HepG2 (cell line): ENCODE measurements around the gene SHC3. TPM values are rescaled to one million over a fixed set of nuclear protein-coding genes. Genes with fewer than 3 reads are reported as not detected.
A peak's percentile ranks its signal among the peaks of the same experiment; 100 is the strongest.

Source experiments
- ATAC-seq: fragments of 200-7000 bp; cut with Tn5 transposase; 3 replicates; pipeline ENCODE4 v1.9.1; 2020; ENCODE audit warnings: mild to moderate bottlenecking, moderate library complexity
- BruUV-seq: library from RNA; stranded (reverse); fragments of 400-500 nt; replicated peaks from 2 replicates; lab custom pipeline; 2021; lab: Mats Ljungman, UMichigan
- CTCF ChIA-PET: fragments of 300-600 bp; formaldehyde crosslinking; extraction: SDS; loops from one replicate; lab custom pipeline; 2021; ENCODE audit warnings: low total read pairs, inconsistent platforms, low intra/inter-chr PET ratio; lab: Yijun Ruan, JAX
- POLR2A ChIA-PET: fragments of 350-600 bp; sonication (Branson Sonifier 250); formaldehyde crosslinking; loops from one replicate; lab custom pipeline; 2020; ENCODE audit warnings: antibody characterized with exemption, inconsistent platforms; lab: Yijun Ruan, JAX
- DNase-seq: peaks from one replicate; pipeline ENCODE4 v3.0.0-alpha.2; 2015; ENCODE audit warnings: low spot score
- FAIRE-seq: peaks from 3 replicates; lab custom pipeline; 2011; peaks lifted over from hg19 to GRCh38; lab: Jason Lieb, UNC
- H2AFZ ChIP-seq: one replicate; pipeline ENCODE4 v1.6.1; 2011; ENCODE audit warnings: low read length, inconsistent platforms
- H3K27ac ChIP-seq: fragments of 300-600 bp; 3 replicates; pipeline ENCODE4 v1.8.0; 2011; ENCODE audit warnings: mixed run types, mild to moderate bottlenecking, mixed read lengths, low read length, inconsistent platforms; ENCODE audit not compliant: insufficient read depth; ENCODE audit errors: extremely low read length
- H3K27me3 ChIP-seq, 2 experiments: fragments of 200-600 bp in 1 of 2; 2 replicates in 1 of 2; 3 replicates in 1 of 2; pipeline versions ENCODE4 v1.6.0 to v1.8.0; 2011; ENCODE audit warnings: low read length in 2 of 2, mild to moderate bottlenecking in 2 of 2, moderate library complexity in 2 of 2, inconsistent platforms in 1 of 2; ENCODE audit not compliant: insufficient read depth in 2 of 2, control insufficient read depth in 1 of 2
- H3K36me3 ChIP-seq, 2 experiments: fragments of 200-600 bp in 1 of 2; replicated peaks in 1 of 2; 2 replicates in 1 of 2; 3 replicates in 1 of 2; pipeline versions ENCODE4 v1.5.1 to v1.8.0; 2011; ENCODE audit warnings: low read length in 2 of 2, inconsistent platforms in 1 of 2; ENCODE audit not compliant: insufficient read depth in 2 of 2, control insufficient read depth in 1 of 2
- H3K4me1 ChIP-seq: 2 replicates; pipeline ENCODE4 v1.5.1; 2012; ENCODE audit warnings: low read length, inconsistent platforms; ENCODE audit not compliant: insufficient read depth
- H3K4me2 ChIP-seq: 2 replicates; pipeline ENCODE4 v1.6.0; 2011; ENCODE audit warnings: low read depth, low read length, inconsistent platforms
- H3K4me3 ChIP-seq, 3 experiments: fragments of 200-600 bp in 1 of 3; sonication (generic), shearing (Covaris generic) in 1 of 3; replicated peaks in 1 of 3; 2 replicates each; pipeline ENCODE4 v1.5.1; 2011 to 2016; ENCODE audit warnings: low read length in 3 of 3, inconsistent platforms in 2 of 3, low read depth in 2 of 3, mild to moderate bottlenecking in 2 of 3, control low read depth in 1 of 3, mixed read lengths in 1 of 3; ENCODE audit not compliant: insufficient read depth in 1 of 3
- H3K79me2 ChIP-seq: one replicate; pipeline ENCODE4 v1.6.1; 2011; ENCODE audit warnings: low read length, inconsistent platforms; ENCODE audit not compliant: insufficient read depth
- H3K9ac ChIP-seq: 2 replicates; pipeline ENCODE4 v1.6.0; 2011; ENCODE audit warnings: mild to moderate bottlenecking, low read depth, low read length, inconsistent platforms; ENCODE audit not compliant: insufficient read depth
- H3K9me3 ChIP-seq: 2 replicates; pipeline ENCODE4 v1.5.1; 2012; ENCODE audit warnings: mild to moderate bottlenecking, low read length
- H4K20me1 ChIP-seq: 2 replicates; pipeline ENCODE4 v1.6.0; 2011; ENCODE audit warnings: inconsistent platforms, mild to moderate bottlenecking, low read length, moderate library complexity; ENCODE audit not compliant: insufficient read depth
- CEBPB ChIP-seq: IDR thresholded peaks from 2 replicates; pipeline ENCODE4 v1.6.1; 2011; ENCODE audit warnings: low read depth, low read length, improper control_type of control experiment, borderline replicate concordance
- FOXM1 ChIP-seq: sonication (generic); formaldehyde crosslinking; IDR thresholded peaks from 2 replicates; pipeline ENCODE4 v1.5.0; 2020; ENCODE audit warnings: missing genetic modification reagents
- HDAC2 ChIP-seq: sonication (generic); formaldehyde crosslinking; IDR thresholded peaks from 2 replicates; pipeline ENCODE4 v1.4.0; 2020; ENCODE audit warnings: missing genetic modification reagents
- IRF2 ChIP-seq: IDR thresholded peaks from 2 replicates; pipeline ENCODE4 v1.6.1; 2018; ENCODE audit warnings: missing genetic modification reagents, missing compliant biosample characterization
- MIER3 ChIP-seq: IDR thresholded peaks from 2 replicates; pipeline ENCODE4 v1.6.1; 2016; ENCODE audit warnings: missing compliant biosample characterization, borderline replicate concordance
- REL ChIP-seq: sonication (generic); formaldehyde crosslinking; conservative IDR thresholded peaks from 2 replicates; pipeline ENCODE4 v1.8.0; 2022; ENCODE audit warnings: mild to moderate bottlenecking, missing genetic modification reagents, moderate library complexity
- ZBTB7B ChIP-seq: sonication (generic); formaldehyde crosslinking; IDR thresholded peaks from 2 replicates; pipeline ENCODE4 v1.4.0; 2020; ENCODE audit warnings: missing genetic modification reagents
- WGBS: methylation state at CpG from one replicate; pipeline ENCODE4 v1.1.6; 2017; ENCODE audit warnings: low lambda C conversion rate; 5-methylcytosine and 5-hydroxymethylcytosine counted together
- in situ Hi-C: cut with HindIII; loops from 2 replicates; pipeline ENCODE4 v1.10.0; 2017; ENCODE audit warnings: low pct_unique_long_range_greater_than_20kb; ENCODE audit not compliant: extremely low pct_ligation_motif_present
- intact Hi-C: fragments of 100-400 bp; cut with micrococcal nuclease; formaldehyde crosslinking; loops from one replicate; pipeline ENCODE4 v1.10.0; 2022; ENCODE audit not compliant: unreplicated experiment
- polyA plus RNA-seq, 8 experiments: library from polyadenylated mRNA; depleted of rRNA in 3 of 8; stranded (reverse) in 7 of 8; unstranded in 1 of 8; fragments of >200 nt; fragmentation: Illumina TruSeq in 4 of 8; extraction: Trizol in 4 of 8; gene quantifications; 2 replicates each; pipeline versions ENCODE4 v1.2.1 to v1.2.3, GENCODE V29; 2011 to 2016; ENCODE audit warnings: low read depth in 4 of 8, missing spikeins in 1 of 8, mixed read lengths in 1 of 8; ENCODE audit not compliant: insufficient read depth in 1 of 8
- total RNA-seq, 5 experiments: library from RNA; depleted of rRNA; stranded (reverse); fragments of >200 nt; fragmentation: Illumina TruSeq; extraction: Trizol; gene quantifications; 2 replicates each; pipeline ENCODE4 v1.2.3, GENCODE V29; 2016; ENCODE audit warnings: low read depth in 1 of 5
- TF ChIP-seq, protein P1 (sequence below): sonication (generic); formaldehyde crosslinking; conservative IDR thresholded peaks from 2 replicates; pipeline ENCODE4 v1.4.0; 2020; ENCODE audit warnings: missing genetic modification reagents

SHC3 gene
- total and polyA plus RNA-seq, 2 of the 13 experiments (the other 11 are each of a cell fraction or from before 2014, with no cell fraction given) = 0.09 to 0.89 TPM

DNA sequence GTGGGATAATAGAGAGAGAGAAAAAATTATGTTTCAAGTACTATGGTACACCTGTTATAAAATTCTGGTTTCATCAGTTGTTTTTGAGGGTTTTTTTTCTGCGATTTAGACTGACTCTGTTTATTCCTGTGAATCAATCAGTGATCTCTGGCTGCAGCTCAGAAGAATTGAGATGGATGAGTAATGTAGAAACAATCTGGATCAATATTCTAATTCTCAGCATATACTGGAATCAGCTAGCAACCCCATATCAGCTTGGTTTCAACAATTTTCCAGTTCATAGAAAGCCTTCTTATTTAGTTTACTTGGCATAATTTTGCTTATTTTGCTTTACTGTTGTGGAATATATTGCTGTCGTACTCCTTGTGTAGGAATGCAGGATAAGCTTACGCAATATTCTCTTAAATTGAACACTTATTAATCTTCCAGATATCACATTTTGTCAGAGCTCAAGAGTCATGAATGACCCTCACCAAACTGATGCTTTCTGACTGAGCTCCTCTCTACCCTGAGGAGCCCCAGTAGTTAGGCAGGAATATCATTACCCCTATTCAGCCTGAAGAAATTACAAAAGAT is 42.9 kb downstream of the SHC3 start:
- intact Hi-C loops = no loop called here
- ChIA-PET POLR2A (no interaction called here), CTCF (no interaction called here)
- no peak overlapping the region for H3K4me2 ChIP-seq
- no peak overlapping the region for H3K4me3 ChIP-seq
- ATAC-seq = no peak
- 41% methylated on average over 3 of the region's 3 CpGs for WGBS
- H2AFZ ChIP-seq = no peak overlapping the region
- H3K9ac ChIP-seq = no peak overlapping the region
- no peak for DNase-seq
- H3K36me3 ChIP-seq = no peaks in the 10 kb centered on the region
- no TSS peak for BruUV-seq
- TF ChIP-seq, protein P1, sequence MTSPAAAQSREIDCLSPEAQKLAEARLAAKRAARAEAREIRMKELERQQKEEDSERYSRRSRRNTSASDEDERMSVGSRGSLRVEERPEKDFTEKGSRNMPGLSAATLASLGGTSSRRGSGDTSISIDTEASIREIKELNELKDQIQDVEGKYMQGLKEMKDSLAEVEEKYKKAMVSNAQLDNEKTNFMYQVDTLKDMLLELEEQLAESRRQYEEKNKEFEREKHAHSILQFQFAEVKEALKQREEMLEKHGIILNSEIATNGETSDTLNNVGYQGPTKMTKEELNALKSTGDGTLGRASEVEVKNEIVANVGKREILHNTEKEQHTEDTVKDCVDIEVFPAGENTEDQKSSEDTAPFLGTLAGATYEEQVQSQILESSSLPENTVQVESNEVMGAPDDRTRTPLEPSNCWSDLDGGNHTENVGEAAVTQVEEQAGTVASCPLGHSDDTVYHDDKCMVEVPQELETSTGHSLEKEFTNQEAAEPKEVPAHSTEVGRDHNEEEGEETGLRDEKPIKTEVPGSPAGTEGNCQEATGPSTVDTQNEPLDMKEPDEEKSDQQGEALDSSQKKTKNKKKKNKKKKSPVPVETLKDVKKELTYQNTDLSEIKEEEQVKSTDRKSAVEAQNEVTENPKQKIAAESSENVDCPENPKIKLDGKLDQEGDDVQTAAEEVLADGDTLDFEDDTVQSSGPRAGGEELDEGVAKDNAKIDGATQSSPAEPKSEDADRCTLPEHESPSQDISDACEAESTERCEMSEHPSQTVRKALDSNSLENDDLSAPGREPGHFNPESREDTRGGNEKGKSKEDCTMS (CRISPR knock-in tag) = no peak
- TF ChIP-seq HDAC2 (CRISPR knock-in tag) = no peak
- TF ChIP-seq MIER3 (CRISPR knock-in tag) = no peak
- peak; percentile 47 for TF ChIP-seq CEBPB
- no peak for TF ChIP-seq FOXM1
- no peak for TF ChIP-seq REL (CRISPR knock-in tag)
- TF ChIP-seq, all 625 proteins: peak for 1
- in situ Hi-C loops = no loop called here
- Histone ChIP-seq H3K9me3 (no peaks in the 10 kb centered on the region), H3K27me3 (no peaks in the 10 kb centered on the region), H3K27ac (no peak overlapping the region), H4K20me1 (no peaks in the 10 kb centered on the region), H3K79me2 (no peaks in the 10 kb centered on the region), H3K4me1 (no peaks in the 10 kb centered on the region)
- FAIRE-seq = no peak

DNA sequence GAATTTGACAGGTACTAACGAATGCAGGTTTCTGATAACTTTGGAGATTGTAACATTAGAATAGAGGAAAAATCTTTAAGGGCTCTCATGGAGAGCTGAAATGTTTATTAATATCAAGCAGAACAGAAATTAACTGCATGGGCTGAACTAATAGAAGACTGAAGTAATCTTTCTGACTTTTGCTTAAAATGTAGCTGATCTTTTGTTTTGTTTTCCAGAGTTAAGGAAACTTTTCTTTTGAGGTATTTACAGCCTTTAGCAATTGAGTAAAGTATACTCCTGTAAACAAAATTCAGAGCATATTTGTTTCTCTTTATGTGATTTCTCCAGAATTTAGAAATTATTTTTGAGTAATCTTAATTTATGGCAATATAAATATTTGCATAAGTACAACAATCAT is 43.9 kb downstream of the SHC3 start:
- Histone ChIP-seq H3K4me3 (no peak overlapping the region), H3K9me3 (no peaks in the 10 kb centered on the region), H3K27ac (no peak overlapping the region), H3K79me2 (no peaks in the 10 kb centered on the region), H3K4me2 (no peak overlapping the region), H4K20me1 (no peaks in the 10 kb centered on the region), H3K27me3 (no peaks in the 10 kb centered on the region), H2AFZ (no peak overlapping the region), H3K36me3 (no peaks in the 10 kb centered on the region), H3K9ac (no peak overlapping the region), H3K4me1 (no peaks in the 10 kb centered on the region)
- in situ Hi-C loops (no loop called here), intact Hi-C loops (no loop called here)
- no peak for FAIRE-seq
- TF ChIP-seq IRF2 (CRISPR knock-in tag) (no peak), ZBTB7B (CRISPR knock-in tag) (no peak)
- no peak for DNase-seq
- no TSS peak for BruUV-seq
- WGBS = 12% methylated on average over 1 of the region's 1 CpG
- no peak for ATAC-seq
- POLR2A ChIA-PET = no interaction called here
- CTCF ChIA-PET = no interaction called here
